Epithelial cell of proximal tubule (primary cell): Measurements from ENCODE around the gene RAB11FIP4. TPM values are rescaled to one million over a fixed set of nuclear protein-coding genes. Genes with fewer than 3 reads are reported as not detected.

Experiments
- DNase-seq: peaks from one replicate; pipeline ENCODE4 v3.0.0-alpha.2; 2011; ENCODE audit warnings: low read depth
- H3K4me3 ChIP-seq: 2 replicates; pipeline ENCODE4 v1.5.1; 2011; ENCODE audit warnings: low read depth, mild to moderate bottlenecking, low read length
- CTCF ChIP-seq: conservative IDR thresholded peaks from 2 replicates; pipeline ENCODE4 v1.5.1; 2012; ENCODE audit warnings: low read depth, mild to moderate bottlenecking, low read length
- total RNA-seq: library from RNA; depleted of rRNA; stranded (reverse); fragments of >200 nt; gene quantifications from 2 replicates; pipeline ENCODE4 v1.2.3, GENCODE V29; 2015

The RAB11FIP4 gene
- total RNA-seq, 1 donor from 2014 or later, result 15.1 TPM

GRCh38 chr17:31452561-31453110 lies 61.2 kb downstream of the RAB11FIP4 start:
- DNase-seq, result no peak
- H3K4me3 ChIP-seq, result no peak overlapping the region
- no peak for TF ChIP-seq CTCF

- no peak overlapping the region for H3K4me3 ChIP-seq
- no peak for DNase-seq
- TF ChIP-seq CTCF, result no peak
These were observed 62.4 kb downstream of the RAB11FIP4 start for GRCh38 chr17:31453896-31454295.

- H3K4me3 ChIP-seq, result no peak overlapping the region
- no peak for DNase-seq
- TF ChIP-seq CTCF, result no peak
These were observed 65.3 kb downstream of the RAB11FIP4 start for GRCh38 chr17:31456814-31457213.

- no peak for DNase-seq
- no peak overlapping the region for H3K4me3 ChIP-seq
- TF ChIP-seq CTCF, result no peak
These were observed 66.1 kb downstream of the RAB11FIP4 start for GRCh38 chr17:31457391-31458234.

- TF ChIP-seq CTCF, result no peak
- no peak for DNase-seq
- H3K4me3 ChIP-seq, result no peak overlapping the region
These were observed 67.4 kb downstream of the RAB11FIP4 start for GRCh38 chr17:31458829-31459228.

GRCh38 chr17:31459716-31460115 lies 68.2 kb downstream of the RAB11FIP4 start:
- TF ChIP-seq CTCF, result no peak
- no peak for DNase-seq
- H3K4me3 ChIP-seq, result no peak overlapping the region

- H3K4me3 ChIP-seq, result no peak overlapping the region
These were observed 68.8 kb downstream of the RAB11FIP4 start for GRCh38 chr17:31460226-31460721.

More at GRCh38 chr17:31460226-31460721, 68.8 kb downstream of the RAB11FIP4 start:
- DNase-seq, result no peak
- TF ChIP-seq CTCF, result no peak
